HL-60 (cell line): ENCODE data around the gene ANXA2R.

Experiments used
- DNase-seq, 2 experiments: peaks; one replicate each; pipeline ENCODE4 v3.0.0-alpha.2; 2010 to 2020; ENCODE audit warnings: low read depth in 1 of 2, low spot score in 1 of 2
- H3K27ac ChIP-seq: fragments of 250-450 bp; sonication (Bioruptor Pico); replicated peaks from 2 replicates; pipeline ENCODE4 v1.5.1; 2020; ENCODE audit warnings: mild to moderate bottlenecking, moderate library complexity
- H3K27me3 ChIP-seq: fragments of 250-450 bp; sonication (Bioruptor Pico); 2 replicates; pipeline ENCODE4 v1.5.1; 2021; ENCODE audit warnings: mild to moderate bottlenecking, moderate library complexity; ENCODE audit not compliant: insufficient read depth, poor library complexity, severe bottlenecking
- H3K4me3 ChIP-seq: replicated peaks from 2 replicates; pipeline ENCODE4 v1.5.1; 2011; ENCODE audit warnings: mild to moderate bottlenecking, control low read depth, low read length; ENCODE audit not compliant: insufficient read depth
- CTCF ChIP-seq: IDR thresholded peaks from one replicate; pipeline ENCODE4 v1.5.1; 2011; ENCODE audit warnings: low read length, control low read depth, inconsistent platforms; ENCODE audit not compliant: insufficient read depth
- GABPA ChIP-seq: IDR thresholded peaks from 2 replicates; pipeline ENCODE4 v1.6.1; 2012; ENCODE audit warnings: low read depth
- POLR2AphosphoS5 ChIP-seq: IDR thresholded peaks from 2 replicates; pipeline ENCODE4 v1.6.1; 2012; ENCODE audit warnings: low read depth
- REST ChIP-seq: IDR thresholded peaks from 2 replicates; pipeline ENCODE4 v1.6.1; 2012; ENCODE audit warnings: low read depth; ENCODE audit not compliant: insufficient replicate concordance
- SPI1 ChIP-seq: IDR thresholded peaks from 2 replicates; pipeline ENCODE4 v1.6.1; 2012; ENCODE audit warnings: low read depth, mild to moderate bottlenecking, borderline replicate concordance

Gene ANXA2R

GRCh38 chr5:43001748-43002147 lies 38.4 kb downstream of the ANXA2R start:
- no peak for DNase-seq
- no peak overlapping the region for H3K4me3 ChIP-seq
- no peaks in the 10 kb centered on the region for H3K27me3 ChIP-seq
- H3K27ac ChIP-seq, result no peak overlapping the region
- no peak for TF ChIP-seq REST
- TF ChIP-seq SPI1, result no peak
- no peak for TF ChIP-seq CTCF
- TF ChIP-seq GABPA, result no peak

GRCh38 chr5:43000914-43001313 lies 39.2 kb downstream of the ANXA2R start:
- no peaks in the 10 kb centered on the region for H3K27me3 ChIP-seq
- DNase-seq, result no peak
- H3K27ac ChIP-seq, result no peak overlapping the region
- no peak for TF ChIP-seq REST
- no peak for TF ChIP-seq POLR2AphosphoS5
- no peak for TF ChIP-seq CTCF
- TF ChIP-seq GABPA, result no peak
- no peak for TF ChIP-seq SPI1
- no peak overlapping the region for H3K4me3 ChIP-seq

GRCh38 chr5:43000111-43000840 lies 39.8 kb downstream of the ANXA2R start:
- TF ChIP-seq GABPA (no peak), CTCF (no peak), POLR2AphosphoS5 (no peak), SPI1 (no peak), REST (no peak)
- no peak overlapping the region for H3K4me3 ChIP-seq
- H3K27me3 ChIP-seq, result no peaks in the 10 kb centered on the region
- no peak for DNase-seq
- no peak overlapping the region for H3K27ac ChIP-seq
